Heart left ventricle (tissue), 16 donors: ENCODE data around the gene SYTL5. TPM values are rescaled to one million over a fixed set of nuclear protein-coding genes. Genes with fewer than 3 reads are reported as not detected.

Experiments
- ATAC-seq, 4 donors: fragments of 200-7000 bp; cut with Tn5 transposase; one replicate each; pipeline ENCODE4 v1.9.1; 2020 to 2022; ENCODE audit warnings: moderate library complexity in 4 of 4, mild to moderate bottlenecking in 3 of 4, moderate number of reproducible peaks in 1 of 4
- DNase-seq, 5 donors: peaks; one replicate each; pipeline ENCODE4 v3.0.0-alpha.2; 2020
- H3K27ac ChIP-seq, 12 donors: fragments of 200-600 bp; sonication (generic) in 4 of 12; one replicate each; pipeline versions ENCODE4 v1.5.0 to v1.8.0; 2016 to 2022; ENCODE audit warnings: mild to moderate bottlenecking in 2 of 12
- H3K27me3 ChIP-seq, 9 donors: fragments of 200-600 bp; sonication (generic) in 2 of 9; one replicate each; pipeline versions ENCODE4 v1.5.1 to v1.8.0; 2016 to 2022; ENCODE audit warnings: mild to moderate bottlenecking in 3 of 9
- H3K36me3 ChIP-seq, 9 donors: fragments of 200-600 bp; sonication (generic) in 2 of 9; one replicate each; pipeline versions ENCODE4 v1.5.0 to v1.8.0; 2018 to 2022; ENCODE audit warnings: mild to moderate bottlenecking in 2 of 9
- H3K4me1 ChIP-seq, 12 donors: fragments of 200-600 bp; sonication (generic) in 4 of 12; one replicate each; pipeline versions ENCODE4 v1.5.0 to v1.8.0; 2016 to 2022; ENCODE audit warnings: mild to moderate bottlenecking in 3 of 12
- H3K4me3 ChIP-seq, 12 donors: fragments of 200-600 bp; sonication (generic) in 4 of 12; one replicate each; pipeline versions ENCODE4 v1.5.0 to v1.8.0; 2017 to 2022; ENCODE audit warnings: mild to moderate bottlenecking in 9 of 12, moderate library complexity in 4 of 12
- H3K9me3 ChIP-seq, 12 donors: fragments of 200-600 bp; sonication (generic) in 4 of 12; one replicate each; pipeline versions ENCODE4 v1.5.0 to v1.8.0; 2016 to 2022; ENCODE audit warnings: mild to moderate bottlenecking in 1 of 12
- POLR2A ChIP-seq, 2 donors: fragments of 450-650 bp; IDR thresholded peaks; one replicate each; pipeline ENCODE4 v1.6.1; 2017; ENCODE audit warnings: antibody characterized with exemption in 2 of 2, mild to moderate bottlenecking in 2 of 2, moderate library complexity in 2 of 2
- whole genome bisulfite sequencing, 4 donors: extraction: QIAGEN DNeasy Blood & Tissue Kit in 2 of 4; methylation state at CpG; one replicate each; pipeline versions ENCODE4 v1.1.5 to v1.1.7; 2013 to 2018; 5-methylcytosine and 5-hydroxymethylcytosine counted together
- intact Hi-C, 10 donors: fragments of 100-400 bp; cut with DNase I; formaldehyde crosslinking; loops; one replicate each; pipeline versions ENCODE4 v1.11.1 to v1.14.2; 2022
- polyA plus RNA-seq, 2 donors: library from polyadenylated mRNA; stranded (reverse); fragments of 200-250 nt; gene quantifications; one replicate each; pipeline ENCODE4 v1.2.3, GENCODE V29; 2013
- total RNA-seq, 9 donors: library from RNA; depleted of rRNA in 2 of 9; stranded (reverse); fragments of >200 nt in 2 of 9; fragmentation: NEBNext Ultra II Directional in 3 of 9; extraction: Animal tissue kit (Norgen Biotek cat#: 25700) in 3 of 9; gene quantifications; one replicate each; pipeline versions ENCODE4 v1.1.0 to v1.2.4, GENCODE V29; 2016 to 2023
- TF ChIP-seq, protein P1 (sequence below), 12 donors: fragments of 200-600 bp; sonication (generic) in 4 of 12; IDR thresholded peaks; one replicate each; pipeline versions ENCODE4 v1.5.0 to v1.8.0; 2018 to 2022; ENCODE audit warnings: antibody characterized with exemption in 12 of 12, mild to moderate bottlenecking in 5 of 12
- donor health status: ischemic (EF 13 %, LVEDD 7.1; RV severe dilation, severe dysfunction).
- donor health status: healthy with polysubstance abuse.
- donor health status: DM: no; HTN: yes; CAD: no.
- donor health status: DM: no; HTN: no; CAD: no.
- donor health status: ischemic (EF 25% LVEDD 6.9; RV normal size, moderate dysfunction).
- donor health status: ischemic (EF 25% LVEDD 5.7; RV mildly dilated, moderate dysfunction).
- donor health status: healthy.
- donor health status: DM: yes; HTN: yes; CAD: no.
- donor health status: ischemic (EF 35%, LVEDD 5.7; RV mildly dilated, moderate dysfunction).
- donor health status: nonischemic (EF 11% LVEDD 7.7; RV severe dilation, severe dysfunction).
- donor health status: DM: yes; HTN: yes; CAD: no.
- donor health status: PGD.
- donor health status: ischemic (EF 29% LVEDD 5.4; RV normal size, mild dysfunction).
- donor health status: nonischemic (EF 23%, LVEDD 6.1; RV moderate dilation, normal function).

Gene SYTL5
- total and polyA plus RNA-seq, 11 donors, result 0.04 to 2.8 (median 0.29) TPM; not detected in 2

DNA sequence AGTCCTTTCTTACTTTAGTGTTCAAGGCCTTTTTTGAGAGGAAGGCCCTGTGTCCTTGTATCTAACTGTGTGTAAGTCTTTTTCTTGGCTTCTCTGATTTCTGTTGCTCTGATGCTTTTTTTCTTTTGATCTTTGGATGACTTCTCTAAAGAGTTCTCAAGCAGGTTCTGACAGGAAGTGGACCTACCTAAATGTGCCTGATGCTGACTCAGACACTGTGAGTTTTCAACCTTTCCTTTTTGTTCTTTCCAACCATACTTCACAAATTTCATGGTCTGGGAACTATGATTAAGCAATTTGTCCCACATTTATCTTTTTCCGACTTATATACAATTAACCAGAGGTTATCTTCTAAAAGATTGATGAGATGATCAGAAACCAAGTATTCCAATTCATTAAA lies 96.5 kb downstream of the SYTL5 start:
- peaks cover 0 to 22% (median 2%) of the 10 kb centered on the region in 12 donors for H3K9me3 ChIP-seq
- H3K4me1 ChIP-seq, result no peaks in the 10 kb centered on the region
- H3K27me3 ChIP-seq, result no peaks in the 10 kb centered on the region
- no peak overlapping the region for H3K4me3 ChIP-seq
- no peak for TF ChIP-seq POLR2A (IDR thresholded peaks at IDR 0.05)
- TF ChIP-seq, protein P1, sequence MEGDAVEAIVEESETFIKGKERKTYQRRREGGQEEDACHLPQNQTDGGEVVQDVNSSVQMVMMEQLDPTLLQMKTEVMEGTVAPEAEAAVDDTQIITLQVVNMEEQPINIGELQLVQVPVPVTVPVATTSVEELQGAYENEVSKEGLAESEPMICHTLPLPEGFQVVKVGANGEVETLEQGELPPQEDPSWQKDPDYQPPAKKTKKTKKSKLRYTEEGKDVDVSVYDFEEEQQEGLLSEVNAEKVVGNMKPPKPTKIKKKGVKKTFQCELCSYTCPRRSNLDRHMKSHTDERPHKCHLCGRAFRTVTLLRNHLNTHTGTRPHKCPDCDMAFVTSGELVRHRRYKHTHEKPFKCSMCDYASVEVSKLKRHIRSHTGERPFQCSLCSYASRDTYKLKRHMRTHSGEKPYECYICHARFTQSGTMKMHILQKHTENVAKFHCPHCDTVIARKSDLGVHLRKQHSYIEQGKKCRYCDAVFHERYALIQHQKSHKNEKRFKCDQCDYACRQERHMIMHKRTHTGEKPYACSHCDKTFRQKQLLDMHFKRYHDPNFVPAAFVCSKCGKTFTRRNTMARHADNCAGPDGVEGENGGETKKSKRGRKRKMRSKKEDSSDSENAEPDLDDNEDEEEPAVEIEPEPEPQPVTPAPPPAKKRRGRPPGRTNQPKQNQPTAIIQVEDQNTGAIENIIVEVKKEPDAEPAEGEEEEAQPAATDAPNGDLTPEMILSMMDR (IDR thresholded peaks at IDR 0.05), result no peak
- H3K36me3 ChIP-seq, result no peaks in the 10 kb centered on the region
- 61 to 98% (median 85%) methylated on average over 1 of the region's 1 CpG for WGBS, 4 donors
- H3K27ac ChIP-seq, result no peak overlapping the region
- DNase-seq (no peak), ATAC-seq (no peak)
- intact Hi-C loops, result no loop called here

GRCh38 chrX:38103857-38104812 lies 97.8 kb downstream of the SYTL5 start:
- no peaks in the 10 kb centered on the region for H3K4me1 ChIP-seq
- intact Hi-C loops, result no loop called here
- no peak for ATAC-seq
- H3K27ac ChIP-seq, result no peak overlapping the region
- no peaks in the 10 kb centered on the region for H3K27me3 ChIP-seq
- H3K4me3 ChIP-seq, result no peak overlapping the region
- no peaks in the 10 kb centered on the region for H3K36me3 ChIP-seq
- H3K9me3 ChIP-seq, result peaks cover 0 to 14% (median under 1%) of the 10 kb centered on the region in 12 donors
- WGBS, 4 donors, result 76 to 93% (median 87%) methylated on average over 5 of the region's 5 CpGs
- DNase-seq, result no peak
- TF ChIP-seq, protein P1 (IDR thresholded peaks at IDR 0.05), result no peak
- TF ChIP-seq POLR2A (IDR thresholded peaks at IDR 0.05), result no peak

GRCh38 chrX:38105216-38105725 lies 98.9 kb downstream of the SYTL5 start:
- Histone ChIP-seq H3K4me3 (no peak overlapping the region), H3K27ac (no peak overlapping the region), H3K27me3 (no peaks in the 10 kb centered on the region), H3K9me3 (peaks cover 0 to 3% (median 0%) of the 10 kb centered on the region in 12 donors), H3K4me1 (no peaks in the 10 kb centered on the region), H3K36me3 (no peaks in the 10 kb centered on the region)
- no peak for DNase-seq
- no peak for ATAC-seq
- TF ChIP-seq, protein P1 (IDR thresholded peaks at IDR 0.05), result no peak
- 69 to 86% (median 76%) methylated on average over 6 of the region's 6 CpGs for WGBS, 4 donors
- intact Hi-C loops, result no loop called here

- H3K9me3 ChIP-seq, result no peaks in the 10 kb centered on the region
- no peaks in the 10 kb centered on the region for H3K36me3 ChIP-seq
- DNase-seq, result no peak
- TF ChIP-seq, protein P1 (IDR thresholded peaks at IDR 0.05), result no peak
- TF ChIP-seq POLR2A (IDR thresholded peaks at IDR 0.05), result no peak
- intact Hi-C loops, result no loop called here
- no peak overlapping the region for H3K27ac ChIP-seq
- WGBS, 4 donors, result 41 to 64% (median 54%) methylated on average over 6 of the region's 6 CpGs
- H3K27me3 ChIP-seq, result no peaks in the 10 kb centered on the region
- H3K4me1 ChIP-seq, result no peaks in the 10 kb centered on the region
- ATAC-seq, result no peak
- no peak overlapping the region for H3K4me3 ChIP-seq
Observed at GRCh38 chrX:38106991-38107655, 100.8 kb downstream of the SYTL5 start.
